Immature natural killer cell (primary cell): ENCODE data around the gene KIF18B. TPM values are rescaled to one million over a fixed set of nuclear protein-coding genes. Genes with fewer than 3 reads are reported as not detected.

Experiments used
- DNase-seq, 3 donors: peaks; one replicate each; pipeline ENCODE4 v3.0.0; 2022; ENCODE audit warnings: mixed read lengths in 1 of 3
- H3K27ac Mint-ChIP-seq, 6 donors: one replicate each; pipeline ENCODE4 v1.8.0; 2020; ENCODE audit warnings: mixed read lengths in 6 of 6, mild to moderate bottlenecking in 5 of 6, inconsistent platforms in 4 of 6, moderate library complexity in 3 of 6
- H3K27me3 Mint-ChIP-seq, 3 donors: one replicate each; pipeline ENCODE4 v1.8.0; 2020 to 2021; ENCODE audit warnings: low read depth in 3 of 3, mild to moderate bottlenecking in 3 of 3, mixed read lengths in 3 of 3, moderate library complexity in 3 of 3, inconsistent platforms in 1 of 3
- H3K36me3 Mint-ChIP-seq, 3 donors: one replicate each; pipeline ENCODE4 v1.8.0; 2020; ENCODE audit warnings: mixed read lengths in 3 of 3, inconsistent platforms in 2 of 3, mild to moderate bottlenecking in 2 of 3
- H3K4me1 Mint-ChIP-seq, 2 donors: one replicate each; pipeline ENCODE4 v1.8.0; 2020; ENCODE audit warnings: inconsistent platforms in 2 of 2, mild to moderate bottlenecking in 2 of 2, mixed read lengths in 2 of 2, moderate library complexity in 1 of 2
- H3K4me3 Mint-ChIP-seq, 5 donors: one replicate each; pipeline ENCODE4 v1.8.0; 2020; ENCODE audit warnings: mild to moderate bottlenecking in 5 of 5, mixed read lengths in 5 of 5, inconsistent platforms in 3 of 5, moderate library complexity in 3 of 5
- H3K9me3 Mint-ChIP-seq, 6 donors: one replicate each; pipeline ENCODE4 v1.8.0; 2020; ENCODE audit warnings: mild to moderate bottlenecking in 6 of 6, mixed read lengths in 6 of 6, inconsistent platforms in 4 of 6, moderate library complexity in 3 of 6
- polyA plus RNA-seq, 3 donors: library from polyadenylated mRNA; unstranded; fragments of 300-500 nt; fragmentation: Illumina TruSeq; gene quantifications; one replicate each; pipeline ENCODE4 v1.2.3, GENCODE V29; 2021

KIF18B gene
- polyA plus RNA-seq, 3 donors from 2014 or later: 0.37 TPM; not detected in 2

DNA sequence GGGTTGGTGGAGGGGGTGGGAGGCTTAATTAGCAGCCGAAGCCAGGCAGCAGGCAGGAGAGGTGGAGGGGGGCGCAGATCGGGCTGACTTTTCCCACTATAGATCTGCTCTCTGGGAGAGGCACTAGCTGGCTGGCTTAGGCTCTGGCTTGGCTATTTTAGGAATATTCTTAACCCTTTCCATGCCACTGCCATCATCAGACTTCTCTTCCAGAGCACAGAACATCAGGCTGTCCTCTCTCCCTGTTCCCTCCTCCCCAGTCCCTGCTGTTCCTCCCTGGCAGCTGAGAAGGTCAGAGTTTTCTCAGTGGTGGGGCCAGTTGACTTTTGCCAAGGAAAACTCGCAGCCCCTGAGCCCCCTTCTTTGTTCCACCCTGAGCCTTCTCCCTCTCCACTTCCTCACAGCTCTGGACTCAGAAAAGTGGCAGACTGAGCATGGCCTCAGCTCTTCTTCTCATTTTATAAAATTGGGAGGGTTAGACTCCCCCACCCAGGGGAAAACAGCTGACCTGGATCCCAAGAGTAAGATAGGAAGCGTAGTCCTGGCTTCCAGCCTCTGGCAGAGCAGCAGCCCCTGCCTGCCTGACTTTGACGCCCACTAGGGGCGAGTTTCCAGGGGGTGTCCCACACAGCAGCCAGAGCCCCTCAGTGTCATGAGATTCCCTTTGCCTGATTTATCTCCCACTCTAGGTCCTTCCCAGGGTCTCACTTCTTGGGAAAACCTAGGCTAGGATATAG, 30.4 kb upstream of the KIF18B start:
- Mint-ChIP-seq H3K27me3 (peaks cover 4 to 19% (median 9%) of the 10 kb centered on the region in 3 donors), H3K9me3 (no peaks in the 10 kb centered on the region), H3K27ac (no peak overlapping the region), H3K4me3 (no peak overlapping the region), H3K36me3 (no peaks in the 10 kb centered on the region), H3K4me1 (no peaks in the 10 kb centered on the region)
- DNase-seq: no peak

- Mint-ChIP-seq H3K9me3 (no peaks in the 10 kb centered on the region), H3K27me3 (peaks cover 4 to 19% (median 11%) of the 10 kb centered on the region in 3 donors), H3K27ac (no peak overlapping the region), H3K4me3 (no peak overlapping the region), H3K36me3 (no peaks in the 10 kb centered on the region), H3K4me1 (no peaks in the 10 kb centered on the region)
- DNase-seq: no peak
Measured at GRCh38 chr17:44977065-44977464, 29.5 kb upstream of the KIF18B start.

DNA sequence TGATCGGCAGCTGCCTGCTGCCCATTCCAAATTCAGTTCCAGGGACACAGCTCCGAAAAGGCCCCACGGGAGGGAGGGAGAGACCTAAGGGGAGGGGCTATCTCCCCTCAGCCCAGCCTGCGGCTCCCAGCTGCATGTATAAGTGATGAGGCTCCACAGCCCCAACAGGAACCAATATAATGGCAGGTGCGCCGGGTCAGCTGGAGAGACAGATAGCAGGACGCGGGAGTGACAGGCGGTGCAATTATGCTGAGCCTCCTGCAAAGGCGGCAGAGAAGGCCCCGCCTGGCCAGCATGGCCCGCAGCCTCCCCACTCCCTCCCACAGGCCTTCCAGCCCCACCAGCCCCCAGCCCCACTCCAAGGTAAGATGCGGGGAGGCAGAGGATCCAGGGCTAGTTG, 28.6 kb upstream of the KIF18B start:
- no peaks in the 10 kb centered on the region for H3K9me3 Mint-ChIP-seq
- H3K27me3 Mint-ChIP-seq: peaks cover 2 to 15% (median 10%) of the 10 kb centered on the region in 3 donors
- H3K4me1 Mint-ChIP-seq: no peaks in the 10 kb centered on the region
- DNase-seq: no peak
- H3K4me3 Mint-ChIP-seq: no peak overlapping the region
- H3K36me3 Mint-ChIP-seq: no peaks in the 10 kb centered on the region
- no peak overlapping the region for H3K27ac Mint-ChIP-seq

GRCh38 chr17:44972953-44973352, 25.4 kb upstream of the KIF18B start:
- Mint-ChIP-seq H3K27me3 (peaks cover 1 to 19% (median 19%) of the 10 kb centered on the region in 3 donors), H3K4me3 (no peak overlapping the region), H3K9me3 (no peaks in the 10 kb centered on the region), H3K27ac (no peak overlapping the region), H3K4me1 (peaks cover 14 to 21% of the 10 kb centered on the region in 2 donors), H3K36me3 (no peaks in the 10 kb centered on the region)
- no peak for DNase-seq

DNA sequence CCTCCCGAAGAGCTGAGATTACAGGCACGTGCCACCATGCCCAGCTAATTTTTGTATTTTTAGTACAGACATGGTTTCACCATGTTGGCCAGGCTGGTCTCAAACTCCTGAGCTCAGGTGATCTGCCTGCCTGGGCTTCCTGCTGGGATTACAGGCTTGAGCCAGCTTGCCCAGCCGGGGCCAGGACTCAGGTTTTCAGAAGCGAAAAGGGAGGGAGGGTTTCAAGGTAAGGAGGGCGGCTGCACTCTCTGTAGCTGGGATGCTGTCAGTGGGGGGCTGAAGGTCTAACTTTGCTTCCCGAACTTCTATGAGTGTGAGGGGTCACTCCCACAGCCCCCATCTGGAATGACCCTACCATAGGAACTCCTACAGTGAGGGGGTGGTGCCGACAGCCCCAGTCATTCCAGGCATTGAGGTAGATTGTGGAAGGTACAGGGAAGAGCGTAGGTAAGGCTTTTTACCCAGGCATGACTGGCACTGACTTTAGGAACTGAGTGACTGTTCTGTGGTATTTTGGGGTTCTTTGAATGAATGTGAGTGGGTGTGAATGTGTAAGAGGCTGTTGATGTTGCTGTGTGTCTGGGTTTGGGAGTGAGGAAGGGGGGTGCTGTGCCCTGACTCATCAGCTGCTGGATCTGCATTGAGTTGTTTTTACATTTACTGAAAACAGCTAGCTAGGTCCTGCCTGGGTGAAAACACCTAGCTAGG, 24.4 kb upstream of the KIF18B start:
- H3K36me3 Mint-ChIP-seq: no peaks in the 10 kb centered on the region
- no peak overlapping the region for H3K27ac Mint-ChIP-seq
- H3K4me1 Mint-ChIP-seq: peaks cover 14 to 24% of the 10 kb centered on the region in 2 donors
- DNase-seq: no peak
- peaks cover 3 to 23% (median 18%) of the 10 kb centered on the region in 3 donors for H3K27me3 Mint-ChIP-seq
- no peak overlapping the region for H3K4me3 Mint-ChIP-seq
- no peaks in the 10 kb centered on the region for H3K9me3 Mint-ChIP-seq

- peaks cover 9 to 29% (median 27%) of the 10 kb centered on the region in 3 donors for H3K27me3 Mint-ChIP-seq
- peaks cover 0 to 2% (median 0%) of the 10 kb centered on the region in 6 donors for H3K9me3 Mint-ChIP-seq
- no peak for DNase-seq
- H3K27ac Mint-ChIP-seq: no peak overlapping the region
- no peaks in the 10 kb centered on the region for H3K36me3 Mint-ChIP-seq
- peak overlapping the region in 4 of 5 donors; percentile 44 to 76 (median 64) for H3K4me3 Mint-ChIP-seq
- H3K4me1 Mint-ChIP-seq: peaks cover 20 to 29% of the 10 kb centered on the region in 2 donors
Measured at GRCh38 chr17:44970136-44970741, 22.7 kb upstream of the KIF18B start.

- no peaks in the 10 kb centered on the region for H3K36me3 Mint-ChIP-seq
- H3K4me3 Mint-ChIP-seq: peak overlapping the region; percentile 47 to 76 (median 71)
- H3K4me1 Mint-ChIP-seq: peaks cover 20 to 29% of the 10 kb centered on the region in 2 donors
- H3K9me3 Mint-ChIP-seq: peaks cover 0 to 2% (median 0%) of the 10 kb centered on the region in 6 donors
- H3K27me3 Mint-ChIP-seq: peaks cover 15 to 33% (median 32%) of the 10 kb centered on the region in 3 donors
- DNase-seq: no peak
- H3K27ac Mint-ChIP-seq: no peak overlapping the region
Measured at GRCh38 chr17:44969144-44969780, 21.7 kb upstream of the KIF18B start.

DNA sequence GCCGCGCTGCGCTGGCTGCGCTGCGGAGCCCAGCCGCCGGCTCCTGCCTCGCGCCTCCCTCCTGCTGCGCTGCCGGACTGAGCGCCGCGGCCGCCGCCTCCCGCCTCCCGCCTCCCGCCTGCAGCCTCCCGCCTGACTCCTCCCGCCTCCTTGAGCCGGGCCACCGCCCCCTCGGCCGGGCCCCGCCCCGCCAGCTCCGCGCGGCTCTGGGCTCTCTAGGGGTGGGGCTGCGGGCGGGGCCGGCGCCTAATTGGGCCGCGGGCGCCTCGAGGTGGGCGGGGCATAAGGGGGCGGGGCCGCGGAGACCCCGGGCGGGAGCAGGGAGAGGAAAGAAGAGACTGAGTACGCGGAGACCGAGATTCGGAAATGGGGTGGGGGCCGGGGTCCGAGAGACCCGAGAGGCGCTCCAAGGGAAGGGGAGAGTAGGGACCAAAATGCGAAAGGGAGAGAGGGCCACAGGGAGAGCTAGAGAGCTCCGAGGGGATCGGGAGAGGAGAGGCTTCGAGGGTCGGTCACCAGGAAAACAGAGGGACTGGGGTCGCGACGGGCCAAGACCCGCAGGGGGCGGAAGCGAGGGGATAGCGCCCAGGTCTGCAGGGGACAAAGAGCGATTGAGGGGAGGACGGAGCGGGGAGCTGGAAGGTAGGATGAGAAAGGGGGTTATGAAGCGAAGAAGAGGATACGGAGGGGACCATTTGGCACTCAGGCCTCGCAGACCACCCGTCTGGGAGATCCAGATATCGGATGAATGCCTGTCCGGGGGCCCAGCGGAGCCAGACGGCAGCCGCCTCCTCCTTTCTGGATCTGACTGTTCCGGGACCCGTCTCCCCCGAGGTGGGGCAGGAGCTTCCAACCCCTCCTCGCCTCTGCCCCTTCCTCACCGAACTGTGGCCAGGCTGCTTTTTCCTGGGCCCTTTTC, 20.9 kb upstream of the KIF18B start, which contains the start of gene C1QL1:
Gene C1QL1, minus strand, starts transcription at position 79 of the 919 bp plus-strand sequence. CDS start 255 bp downstream, outside the sequence.
- peak within 1 kb of the TSS; percentile 47 to 76 (median 71) for H3K4me3 Mint-ChIP-seq
- peak; percentile 76 to 80 (median 77) for DNase-seq
- peaks cover 20 to 29% of the 10 kb centered on the region in 2 donors for H3K4me1 Mint-ChIP-seq
- H3K36me3 Mint-ChIP-seq: no peaks in the 10 kb centered on the region
- peaks cover 15 to 39% (median 37%) of the 10 kb centered on the region in 3 donors for H3K27me3 Mint-ChIP-seq
- H3K27ac Mint-ChIP-seq: no peak within 1 kb of the TSS
- H3K9me3 Mint-ChIP-seq: peaks cover 0 to 2% (median 0%) of the 10 kb centered on the region in 6 donors

DNA sequence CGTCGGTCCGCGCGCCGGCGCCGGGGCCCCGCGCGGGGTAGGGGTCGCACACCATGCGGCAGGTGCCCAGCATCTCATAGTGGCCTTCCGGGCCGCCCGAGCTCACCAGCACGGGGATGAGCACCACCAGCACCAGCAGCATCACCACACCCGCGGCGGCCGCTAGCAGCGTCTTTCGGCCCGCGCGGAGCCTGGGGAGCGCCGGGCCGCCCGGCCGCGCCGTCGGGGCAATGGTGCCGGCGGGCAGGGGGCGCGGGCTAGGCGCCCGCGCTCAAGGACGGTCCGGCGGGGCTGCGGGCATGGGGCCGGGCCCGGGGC, 20.3 kb upstream of the KIF18B start:
- DNase-seq: no peak
- H3K36me3 Mint-ChIP-seq: no peaks in the 10 kb centered on the region
- H3K27me3 Mint-ChIP-seq: peaks cover 20 to 44% (median 40%) of the 10 kb centered on the region in 3 donors
- peaks cover 0 to 2% (median 0%) of the 10 kb centered on the region in 6 donors for H3K9me3 Mint-ChIP-seq
- no peak overlapping the region for H3K4me3 Mint-ChIP-seq
- no peak overlapping the region for H3K27ac Mint-ChIP-seq
- H3K4me1 Mint-ChIP-seq: peaks cover 20 to 29% of the 10 kb centered on the region in 2 donors

- peaks cover 0 to 2% (median 0%) of the 10 kb centered on the region in 6 donors for H3K9me3 Mint-ChIP-seq
- H3K27me3 Mint-ChIP-seq: peaks cover 21 to 50% (median 42%) of the 10 kb centered on the region in 3 donors
- DNase-seq: no peak
- H3K27ac Mint-ChIP-seq: no peak overlapping the region
- H3K36me3 Mint-ChIP-seq: no peaks in the 10 kb centered on the region
- peak overlapping the region in 4 of 5 donors; percentile 39 to 63 (median 54) for H3K4me3 Mint-ChIP-seq
- H3K4me1 Mint-ChIP-seq: peaks cover 20 to 29% of the 10 kb centered on the region in 2 donors
Measured at GRCh38 chr17:44967026-44967906, 19.7 kb upstream of the KIF18B start.

GRCh38 chr17:44966348-44967025, 18.9 kb upstream of the KIF18B start:
- Mint-ChIP-seq H3K36me3 (no peaks in the 10 kb centered on the region), H3K4me1 (peaks cover 20 to 29% of the 10 kb centered on the region in 2 donors), H3K27me3 (peaks cover 21 to 48% (median 39%) of the 10 kb centered on the region in 3 donors), H3K4me3 (peak overlapping the region in 4 of 5 donors; percentile 16 to 71 (median 56)), H3K9me3 (peaks cover 0 to 2% (median 0%) of the 10 kb centered on the region in 6 donors), H3K27ac (no peak overlapping the region)
- no peak for DNase-seq
